GM12874 (cell line): ENCODE measurements around the gene ATF7IP.

ENCODE experiments used
- CTCF ChIP-seq: IDR thresholded peaks from 2 replicates; pipeline ENCODE4 v1.5.1; 2011; ENCODE audit warnings: low read depth, mild to moderate bottlenecking, control low read depth, low read length, moderate library complexity; ENCODE audit not compliant: insufficient read depth

Gene ATF7IP

DNA sequence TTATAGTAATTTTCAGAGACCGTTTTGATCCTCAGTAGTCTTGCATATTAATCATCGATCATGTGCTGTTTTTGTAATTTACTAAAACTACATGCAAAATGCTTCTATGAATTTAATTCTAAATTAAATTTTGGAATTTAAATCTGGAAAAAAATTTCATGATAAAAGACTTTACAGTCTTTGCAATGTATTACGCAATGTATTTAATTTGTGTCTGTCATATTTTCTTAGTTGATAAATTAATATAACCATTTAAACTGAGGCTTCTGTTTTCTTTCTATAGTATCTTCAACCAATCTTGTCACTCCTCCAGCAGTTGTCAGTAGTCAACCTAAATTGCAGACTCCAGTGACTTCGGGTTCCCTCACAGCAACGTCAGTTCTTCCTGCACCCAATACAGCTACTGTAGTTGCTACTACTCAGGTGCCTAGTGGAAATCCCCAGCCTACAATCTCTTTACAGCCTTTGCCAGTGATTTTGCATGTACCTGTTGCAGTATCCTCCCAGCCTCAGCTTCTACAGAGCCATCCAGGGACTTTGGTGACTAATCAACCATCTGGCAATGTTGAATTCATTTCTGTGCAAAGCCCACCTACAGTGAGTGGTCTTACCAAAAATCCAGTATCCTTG is 94.8 kb downstream of the ATF7IP start:
- no peak for TF ChIP-seq CTCF

- no peak for TF ChIP-seq CTCF
Observed at GRCh38 chr12:14471497-14471896, 106.0 kb downstream of the ATF7IP start.

DNA sequence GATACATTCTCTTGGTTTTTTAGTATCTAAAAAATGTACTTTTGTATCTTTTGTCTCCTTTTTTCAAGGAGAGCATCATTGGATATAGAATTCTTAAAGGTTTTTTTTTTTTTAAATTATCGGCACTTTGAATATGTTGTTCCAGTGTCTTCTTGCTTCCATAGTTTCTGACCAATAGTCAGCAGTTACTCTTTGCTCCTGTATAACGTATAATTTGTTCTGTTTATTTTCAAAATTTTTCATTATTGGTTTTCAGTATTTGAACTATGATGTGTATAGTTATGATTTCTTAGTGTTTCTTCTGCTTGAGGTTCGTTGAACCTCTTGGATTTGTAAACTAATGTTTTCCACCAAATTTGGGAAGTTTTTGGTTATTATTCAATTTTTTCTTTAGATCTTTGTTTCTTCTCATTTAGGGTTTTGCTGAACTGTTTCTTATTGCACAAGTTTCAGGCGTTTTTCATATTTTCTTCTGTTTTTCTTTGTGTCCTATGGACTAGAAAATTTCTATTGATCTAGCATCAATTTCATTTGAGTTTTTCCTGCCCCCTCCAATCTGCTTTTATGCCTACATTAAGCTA is 108.3 kb downstream of the ATF7IP start:
- no peak for TF ChIP-seq CTCF

DNA sequence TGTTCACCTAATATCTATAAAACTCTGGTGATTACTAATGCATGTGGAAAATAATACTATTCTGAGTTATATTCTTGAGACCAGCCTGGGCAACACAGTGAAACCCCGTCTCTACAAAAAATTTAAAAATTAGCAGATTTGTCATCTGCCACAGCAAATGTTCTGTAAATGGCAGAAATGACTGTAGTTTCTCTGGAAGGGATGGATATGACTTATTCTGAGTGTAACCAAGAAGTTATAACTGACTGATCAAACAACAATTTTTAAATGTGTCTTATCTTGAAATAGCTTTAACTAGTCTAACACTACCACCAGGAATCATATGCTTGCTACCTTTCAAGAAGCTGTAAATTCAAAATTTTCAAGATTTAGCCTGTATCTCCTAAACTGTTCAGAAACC is 113.5 kb downstream of the ATF7IP start:
- no peak for TF ChIP-seq CTCF

DNA sequence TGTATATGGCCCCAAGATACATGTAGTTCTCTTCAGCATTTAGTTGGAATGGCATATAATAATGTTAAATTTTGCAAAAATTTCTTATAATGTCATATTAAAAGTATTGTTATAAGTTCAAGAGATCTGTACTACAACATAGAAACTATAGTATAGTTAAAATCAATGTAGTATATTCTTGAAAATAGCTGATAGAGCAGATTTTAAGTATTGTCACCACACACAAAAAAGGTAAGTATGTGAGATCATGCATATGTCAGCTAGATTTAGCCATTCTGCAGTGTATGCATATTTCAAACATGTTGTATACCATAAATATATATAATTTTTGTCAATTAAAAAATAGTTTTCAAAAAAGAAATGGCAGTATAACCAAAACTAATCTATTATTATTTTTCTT is 115.7 kb downstream of the ATF7IP start:
- TF ChIP-seq CTCF = no peak

- TF ChIP-seq CTCF = no peak
Observed at GRCh38 chr12:14482361-14482760, 116.9 kb downstream of the ATF7IP start.

DNA sequence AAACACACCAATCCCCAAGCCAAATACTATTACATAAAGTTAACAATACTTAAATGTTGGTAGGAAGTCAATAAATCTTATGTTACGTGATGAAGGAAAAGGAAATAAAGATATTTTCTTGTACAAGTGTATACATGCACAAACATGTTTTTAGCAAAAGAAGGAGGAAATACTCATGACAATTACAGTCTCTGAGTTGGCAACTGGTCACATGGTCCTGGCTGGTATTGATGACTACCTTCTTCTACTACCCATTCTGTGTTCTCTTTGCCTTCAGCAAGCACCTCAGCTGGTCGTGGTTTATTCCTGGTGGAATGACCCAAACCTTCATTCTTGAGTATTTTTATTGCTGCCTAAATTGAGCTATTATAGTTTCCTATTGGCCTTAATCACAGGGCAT is 117.4 kb downstream of the ATF7IP start:
- TF ChIP-seq CTCF = no peak

- no peak for TF ChIP-seq CTCF
Observed at GRCh38 chr12:14495326-14495725, 129.8 kb downstream of the ATF7IP start.
